ENCODE measurements around the gene FARS2.
"Not testable (repeated sequence)": the region's sequence is repeated elsewhere in the genome, so short reads cannot be mapped to it uniquely, and the experiment has no call there.

Gene FARS2

GRCh38 chr6:5553767-5554166, 292.5 kb downstream of the FARS2 start:
- no peak for DNase-seq

GRCh38 chr6:5554226-5554625, 292.9 kb downstream of the FARS2 start:
- DNase-seq = no peak

DNA sequence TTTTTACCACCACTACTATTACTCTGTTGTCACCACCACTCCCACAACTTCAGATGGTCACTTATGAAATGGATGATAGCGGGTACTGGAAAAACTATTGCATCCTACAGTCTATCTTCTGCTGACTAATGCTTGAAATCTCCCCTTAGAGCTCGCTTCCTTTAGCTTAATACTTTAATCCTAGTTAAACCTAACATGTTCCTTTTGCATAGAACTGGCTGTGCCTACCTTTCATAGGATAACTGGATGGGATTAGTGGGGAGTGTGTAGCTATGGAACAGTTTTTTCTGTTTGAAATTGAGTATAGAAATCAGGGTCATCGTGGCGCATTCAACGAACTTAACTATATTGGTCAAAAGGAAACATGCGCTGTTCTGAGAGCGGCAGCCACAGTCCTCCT, 294.7 kb downstream of the FARS2 start:
- DNase-seq = no peak

GRCh38 chr6:5557506-5557905, 296.2 kb downstream of the FARS2 start:
- DNase-seq = no peak

- no peak for DNase-seq
Measured at GRCh38 chr6:5559651-5560050, 298.3 kb downstream of the FARS2 start.

DNA sequence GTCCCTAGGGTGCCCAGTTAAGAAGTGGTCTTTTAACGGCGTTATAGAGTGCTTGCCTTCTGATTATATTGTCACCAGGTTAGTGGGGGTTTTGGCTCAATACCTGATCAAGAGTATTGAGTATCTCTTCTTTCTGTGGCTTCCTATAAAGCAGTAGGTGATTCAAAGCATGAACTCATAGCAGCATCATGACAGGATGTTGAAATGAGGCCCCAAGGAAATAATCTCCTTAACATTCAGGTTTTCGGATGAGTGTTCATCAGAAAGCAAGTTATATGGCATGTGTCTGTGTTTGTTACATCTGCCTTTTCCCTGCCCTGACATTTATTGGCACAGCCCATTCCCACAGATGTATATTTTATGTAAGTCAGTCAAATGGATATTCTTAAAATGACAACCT, 301.0 kb downstream of the FARS2 start:
- no peak for DNase-seq

DNA sequence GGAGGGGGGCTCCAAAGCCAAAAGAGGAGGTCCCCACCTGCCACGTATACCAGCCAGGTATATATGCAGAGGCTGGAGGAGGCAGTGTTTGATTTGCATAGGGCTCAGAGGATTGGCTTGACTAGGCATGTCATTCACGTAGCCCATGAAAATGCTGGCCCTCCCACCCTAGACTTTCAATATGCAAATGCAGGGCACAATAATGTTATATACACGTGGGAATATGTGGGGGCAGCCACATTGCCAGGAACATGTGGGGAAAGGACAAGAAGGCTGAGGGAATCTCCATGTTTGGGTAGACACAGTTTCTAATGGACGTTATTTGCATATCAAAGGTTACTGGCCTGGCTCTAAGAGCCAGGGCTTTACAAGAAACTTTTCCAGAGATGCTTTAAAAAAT, 301.8 kb downstream of the FARS2 start:
- DNase-seq = no peak

- not testable (repeated sequence) for DNase-seq
Measured at GRCh38 chr6:5564746-5565145, 303.4 kb downstream of the FARS2 start.

DNA sequence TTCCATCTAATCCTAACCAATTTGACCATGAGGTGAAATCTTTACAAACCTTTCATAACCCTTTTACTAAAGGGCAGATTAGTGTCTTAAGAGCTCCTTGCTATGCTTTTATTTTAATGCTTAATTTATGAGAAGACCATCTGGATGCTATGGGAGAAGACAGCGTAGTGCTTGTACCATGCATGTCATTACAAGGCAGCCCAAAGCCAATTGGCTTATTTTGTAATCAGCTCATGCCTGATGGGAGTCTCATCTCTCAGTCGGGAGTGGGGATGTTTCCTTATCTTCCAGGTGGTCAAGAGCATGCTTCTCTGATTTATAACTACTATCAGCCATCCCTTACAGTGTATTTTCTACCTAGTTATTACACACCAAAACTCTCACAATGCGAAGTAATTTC, 304.7 kb downstream of the FARS2 start:
- no peak for DNase-seq

DNA sequence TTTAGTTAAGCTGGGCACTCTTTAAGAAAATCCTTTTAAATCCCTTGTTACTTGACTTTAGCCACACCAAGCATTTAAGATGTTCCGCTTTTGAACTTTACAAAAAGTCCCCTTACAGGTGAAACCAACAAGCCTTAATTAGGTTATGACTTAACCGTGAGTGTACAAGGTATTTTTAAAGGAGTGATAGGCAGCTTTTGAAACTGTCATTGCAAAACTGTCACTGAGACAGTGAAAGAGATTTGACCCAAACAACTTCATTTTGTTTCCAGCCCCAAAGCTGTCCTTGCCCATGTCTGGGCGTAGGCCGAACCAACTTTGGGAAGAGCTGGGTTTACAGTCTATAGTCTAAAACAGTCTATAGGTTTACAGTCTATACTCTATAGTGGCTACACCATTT, 305.4 kb downstream of the FARS2 start:
- DNase-seq = no peak

- no peak for DNase-seq
Measured at GRCh38 chr6:5567352-5567751, 306.0 kb downstream of the FARS2 start.

DNA sequence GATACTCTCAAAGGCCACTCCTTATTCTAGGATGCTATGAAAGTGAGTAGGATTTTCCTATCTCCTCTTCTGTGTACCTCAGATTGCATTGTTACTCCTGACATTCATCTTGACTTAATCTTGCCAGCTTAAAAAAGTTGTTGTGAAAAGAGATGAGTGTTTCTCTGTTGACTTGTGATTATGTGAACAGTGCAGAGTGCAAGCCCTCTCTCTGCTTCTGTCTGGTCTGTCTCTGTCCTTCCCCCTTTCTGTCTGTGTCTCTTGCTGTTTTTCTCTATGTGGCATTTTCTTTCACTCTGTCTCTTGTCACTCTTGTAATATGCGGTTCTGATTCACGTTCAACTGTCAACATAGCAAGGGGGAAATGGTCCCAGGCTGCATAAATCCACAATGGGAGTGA, 306.6 kb downstream of the FARS2 start:
- DNase-seq = no peak

GRCh38 chr6:5569491-5569890, 308.2 kb downstream of the FARS2 start:
- DNase-seq = no peak

DNA sequence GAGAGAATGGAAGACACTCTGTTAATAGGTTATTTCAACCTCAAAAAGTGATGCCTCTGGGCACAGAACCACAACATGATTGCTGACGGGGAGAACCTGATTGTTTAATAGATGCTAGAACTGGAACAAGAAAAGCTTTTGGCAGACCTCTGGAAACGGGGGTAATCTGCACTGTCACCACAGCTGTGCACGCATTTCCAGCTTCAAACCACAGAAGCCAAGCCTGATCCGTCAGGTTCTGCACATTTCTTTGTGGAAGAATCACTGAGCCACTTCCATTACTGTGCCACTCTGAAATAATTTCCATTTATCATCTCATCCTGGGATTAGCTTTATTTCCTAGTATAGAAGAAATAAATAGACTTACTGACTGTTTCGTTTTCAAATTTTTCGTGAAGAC, 309.3 kb downstream of the FARS2 start:
- no peak for DNase-seq

DNA sequence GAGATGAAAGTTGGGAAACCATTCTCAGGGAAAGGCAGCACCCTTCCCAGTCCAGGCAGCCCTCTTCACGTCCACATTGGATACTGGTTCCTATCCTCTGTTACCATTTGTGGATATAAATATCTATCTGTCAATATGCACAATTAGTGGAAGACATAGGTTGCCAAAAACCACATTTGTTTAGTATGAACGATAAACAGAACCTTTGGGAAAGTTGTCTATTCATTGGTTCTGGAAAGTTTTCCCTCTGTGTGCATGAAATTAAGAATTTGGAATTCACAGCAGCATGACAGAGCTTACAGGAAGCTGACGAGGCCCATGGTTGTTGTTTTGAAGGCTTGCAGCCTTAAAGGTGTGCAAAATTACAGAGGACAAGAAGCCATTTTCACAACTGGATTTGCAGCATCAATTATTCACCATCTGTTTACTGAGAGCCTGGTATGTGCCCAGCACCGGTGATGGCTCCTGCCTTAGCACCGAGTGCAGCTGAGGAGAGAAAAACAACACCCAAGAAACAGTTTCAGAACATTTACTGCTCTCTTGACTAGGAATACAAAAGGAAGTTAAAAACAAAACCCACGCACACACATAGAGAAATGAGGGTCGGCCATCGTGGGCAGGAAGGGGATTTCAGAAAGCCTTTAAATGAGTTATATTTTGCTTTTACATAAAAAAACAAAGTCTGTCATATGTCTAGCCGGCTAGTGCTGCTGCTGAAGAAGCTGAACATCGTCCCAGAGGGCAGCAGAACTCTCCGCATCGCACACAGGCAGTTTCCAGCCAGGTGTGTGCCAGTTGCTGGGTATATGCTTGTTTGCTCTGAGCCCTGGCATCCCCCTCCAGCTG, 319.6 kb downstream of the FARS2 start:
- DNase-seq = no peak

GRCh38 chr6:5582762-5583161, 321.4 kb downstream of the FARS2 start:
- DNase-seq = no peak

GRCh38 chr6:5583528-5583927, 322.2 kb downstream of the FARS2 start:
- no peak for DNase-seq

GRCh38 chr6:5584078-5584482, 322.8 kb downstream of the FARS2 start:
- DNase-seq = no peak

GRCh38 chr6:5587648-5588047, 326.3 kb downstream of the FARS2 start:
- DNase-seq = no peak

GRCh38 chr6:5589422-5590141, 328.3 kb downstream of the FARS2 start:
- no peak for DNase-seq

DNA sequence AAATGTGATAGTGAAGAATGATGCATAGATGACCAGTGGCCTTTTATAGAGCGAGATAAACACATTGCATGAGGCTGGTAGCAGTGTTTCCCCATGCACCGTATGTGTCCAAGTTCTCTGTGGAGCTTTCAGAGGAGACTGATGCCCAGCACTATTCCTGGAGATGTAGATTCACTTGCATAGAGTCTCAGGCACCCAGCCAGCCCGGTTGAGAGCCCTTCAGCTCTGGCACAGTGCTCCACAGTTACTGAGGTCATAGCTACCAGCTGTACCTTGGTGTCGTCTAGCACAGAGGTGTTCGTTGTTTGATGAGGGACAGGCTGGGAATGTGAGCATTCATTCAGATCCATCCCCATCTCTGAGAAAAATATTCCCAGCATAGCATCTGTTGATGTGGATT, 328.9 kb downstream of the FARS2 start:
- no peak for DNase-seq

GRCh38 chr6:5592886-5593519, 331.7 kb downstream of the FARS2 start:
- no peak for DNase-seq

DNA sequence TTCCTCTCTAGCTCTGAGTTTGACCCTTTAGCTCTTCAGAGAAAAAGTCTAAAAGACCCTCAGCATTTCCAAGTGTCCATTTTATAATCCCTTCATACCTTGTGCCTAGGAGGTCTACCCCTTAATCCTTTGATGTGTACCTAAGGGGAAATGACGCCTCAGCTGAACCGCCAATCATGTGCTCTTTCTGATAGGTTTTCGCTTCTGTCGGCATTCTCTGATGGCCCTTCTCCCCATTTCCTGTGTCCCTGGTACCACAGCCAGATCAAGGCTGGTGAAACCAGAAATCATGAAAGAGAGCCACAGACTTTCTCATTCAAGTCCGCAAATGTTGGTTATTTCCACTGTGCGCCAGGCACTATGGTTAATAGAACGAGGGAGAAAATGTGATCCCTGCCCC, 333.9 kb downstream of the FARS2 start:
- DNase-seq = no peak

- DNase-seq = no peak
Measured at GRCh38 chr6:5597413-5597812, 336.1 kb downstream of the FARS2 start.
